K562 (cell line): ENCODE measurements around the gene SARS1. TPM values are rescaled to one million over a fixed set of nuclear protein-coding genes. Genes with fewer than 3 reads are reported as not detected.
"Not testable (repeated sequence)": the region's sequence is repeated elsewhere in the genome, so short reads cannot be mapped to it uniquely, and the experiment has no call there.

Source experiments
- ATAC-seq: fragments of 200-7000 bp; cut with Tn5 transposase; 3 replicates; pipeline ENCODE4 v1.9.1; 2020; ENCODE audit warnings: moderate library complexity
- BruUV-seq: library from RNA; stranded (reverse); fragments of 400-500 nt; replicated peaks from 2 replicates; lab custom pipeline; 2021; lab: Mats Ljungman, UMichigan
- CTCF ChIA-PET: fragments of 300-600 bp; formaldehyde crosslinking; extraction: SDS; loops from one replicate; lab custom pipeline; 2021; ENCODE audit warnings: low intra/inter-chr PET ratio; lab: Yijun Ruan, JAX
- POLR2A ChIA-PET: fragments of 300-600, 350-650 bp; sonication (Branson Sonifier 250); formaldehyde crosslinking; extraction: SDS; loops from one replicate; lab custom pipeline; 2021; ENCODE audit warnings: antibody characterized with exemption, inconsistent platforms; lab: Yijun Ruan, JAX
- DNase-seq, 4 experiments: peaks; one replicate each; pipeline versions ENCODE4 v3.0.0 to v3.0.0-alpha.2; 2011 to 2018; ENCODE audit warnings: low spot score in 3 of 4, mixed read lengths in 3 of 4; ENCODE audit errors: extremely low read depth in 1 of 4
- FAIRE-seq: peaks from 2 replicates; lab custom pipeline; 2011; peaks lifted over from hg19 to GRCh38; lab: Jason Lieb, UNC
- H2AFZ ChIP-seq: 2 replicates; pipeline ENCODE4 v1.6.0; 2011; ENCODE audit warnings: low read depth, low read length, control low read depth, inconsistent platforms
- H3K27ac ChIP-seq: fragments of 200-600 bp; 3 replicates; pipeline ENCODE4 v1.8.0; 2011; ENCODE audit warnings: low read depth, mild to moderate bottlenecking, control low read depth, inconsistent platforms, low read length, moderate library complexity, mixed read lengths; ENCODE audit errors: extremely low read depth
- H3K27me3 ChIP-seq, 2 experiments: fragments of 300-600 bp in 1 of 2; 2 replicates in 1 of 2; 3 replicates in 1 of 2; pipeline versions ENCODE4 v1.6.0 to v1.8.0; 2011; ENCODE audit warnings: inconsistent platforms in 2 of 2, low read length in 2 of 2, mild to moderate bottlenecking in 1 of 2, mixed read lengths in 1 of 2, moderate library complexity in 1 of 2; ENCODE audit not compliant: control insufficient read depth in 2 of 2, insufficient read depth in 2 of 2
- H3K36me3 ChIP-seq: fragments of 300-600 bp; 3 replicates; pipeline ENCODE4 v1.8.0; 2011; ENCODE audit warnings: mild to moderate bottlenecking, low read length, inconsistent platforms; ENCODE audit not compliant: control insufficient read depth, insufficient read depth
- H3K4me1 ChIP-seq, 2 experiments: fragments of 200-600 bp in 1 of 2; replicated peaks in 1 of 2; 2 replicates in 1 of 2; 3 replicates in 1 of 2; pipeline versions ENCODE4 v1.5.1 to v1.8.0; 2011; ENCODE audit warnings: inconsistent platforms in 2 of 2, low read length in 2 of 2, mild to moderate bottlenecking in 1 of 2, mixed read lengths in 1 of 2, moderate library complexity in 1 of 2; ENCODE audit not compliant: control insufficient read depth in 2 of 2, insufficient read depth in 2 of 2
- H3K4me2 ChIP-seq: 2 replicates; pipeline ENCODE4 v1.6.1; 2011; ENCODE audit warnings: low read length, control low read depth, inconsistent platforms, mixed read lengths; ENCODE audit not compliant: insufficient read depth
- H3K4me3 ChIP-seq: fragments of 200-600 bp; sonication (generic), shearing (Covaris generic); 2 replicates; pipeline ENCODE4 v1.5.1; 2016; ENCODE audit warnings: control low read depth, inconsistent platforms
- H3K79me2 ChIP-seq: fragments of 200-600 bp; 3 replicates; pipeline ENCODE4 v1.8.0; 2011; ENCODE audit warnings: low read length, inconsistent platforms; ENCODE audit not compliant: control insufficient read depth, insufficient read depth
- H3K9ac ChIP-seq, 2 experiments: 2 replicates each; pipeline versions ENCODE4 v1.6.0 to v1.6.1; 2011; ENCODE audit warnings: low read depth in 2 of 2, low read length in 2 of 2, control low read depth in 1 of 2, inconsistent platforms in 1 of 2, mild to moderate bottlenecking in 1 of 2, mixed read lengths in 1 of 2; ENCODE audit not compliant: insufficient read depth in 1 of 2
- H3K9me1 ChIP-seq: one replicate; pipeline ENCODE4 v1.6.0; 2011; ENCODE audit warnings: inconsistent platforms, mild to moderate bottlenecking, low read length, moderate library complexity; ENCODE audit not compliant: control insufficient read depth, insufficient read depth
- H3K9me3 ChIP-seq: replicated peaks from 2 replicates; pipeline ENCODE4 v1.5.1; 2011; ENCODE audit warnings: low read depth, low read length, inconsistent platforms; ENCODE audit not compliant: control insufficient read depth, insufficient read depth
- H4K20me1 ChIP-seq: replicated peaks from 2 replicates; pipeline ENCODE4 v1.6.1; 2011; ENCODE audit warnings: low read length, inconsistent platforms, mixed read lengths; ENCODE audit not compliant: control insufficient read depth, insufficient read depth
- ESRRA ChIP-seq: fragments of 450-650 bp; IDR thresholded peaks from 2 replicates; pipeline ENCODE4 v1.6.1; 2014; ENCODE audit warnings: low read depth, mild to moderate bottlenecking, moderate library complexity, borderline replicate concordance
- MEF2A ChIP-seq: IDR thresholded peaks from 2 replicates; pipeline ENCODE4 v1.6.1; 2011; ENCODE audit warnings: low read depth, mild to moderate bottlenecking, low read length, moderate library complexity; ENCODE audit not compliant: control insufficient read depth
- NCOA6 ChIP-seq: fragments of 450-650 bp; IDR thresholded peaks from 2 replicates; pipeline ENCODE4 v1.6.1; 2017; ENCODE audit warnings: mild to moderate bottlenecking
- SETDB1 ChIP-seq: IDR thresholded peaks from one replicate; pipeline ENCODE4 v1.6.1; 2012; ENCODE audit warnings: low read length, control low read depth, inconsistent platforms
- SLC30A9 ChIP-seq: fragments of 250-450 bp; sonication (Bioruptor Pico); IDR thresholded peaks from 2 replicates; pipeline ENCODE4 v1.8.0; 2022; ENCODE audit warnings: mild to moderate bottlenecking, moderate library complexity
- TBP ChIP-seq: optimal IDR thresholded peaks from 2 replicates; pipeline ENCODE3; 2011; ENCODE audit warnings: low read depth, low read length, improper control_type of control experiment
- TGIF2 ChIP-seq: sonication (generic); formaldehyde crosslinking; IDR thresholded peaks from 2 replicates; pipeline ENCODE4 v1.8.1; 2022; ENCODE audit warnings: mild to moderate bottlenecking, missing genetic modification reagents, moderate library complexity
- ZBTB1 ChIP-seq: sonication (generic); formaldehyde crosslinking; IDR thresholded peaks from 2 replicates; pipeline ENCODE4 v1.8.1; 2023; ENCODE audit warnings: missing genetic modification reagents, low read depth, mild to moderate bottlenecking, borderline replicate concordance
- ZNF121 ChIP-seq: sonication (generic); formaldehyde crosslinking; conservative IDR thresholded peaks from 2 replicates; pipeline ENCODE4 v1.8.0; 2022; ENCODE audit warnings: missing genetic modification reagents
- WGBS: fragments of 100-300 bp; shearing (Covaris generic); methylation state at CpG from one replicate; pipeline ENCODE4 v1.1.6; 2016; ENCODE audit warnings: low coverage, mixed read lengths; ENCODE audit not compliant: insufficient coverage; ENCODE audit errors: missing lambda C conversion rate; 5-methylcytosine and 5-hydroxymethylcytosine counted together
- in situ Hi-C: fragments of 300-500 bp; cut with MboI; formaldehyde crosslinking; loops from 4 replicates; pipeline ENCODE4 v1.15.0; 2018; ENCODE audit warnings: inconsistent platforms, mixed read lengths
- intact Hi-C: fragments of 100-400 bp; cut with micrococcal nuclease; formaldehyde crosslinking; loops from 2 replicates; pipeline ENCODE4 v1.14.2; 2022
- polyA plus RNA-seq, 8 experiments: library from polyadenylated mRNA; depleted of rRNA in 4 of 8; stranded (reverse) in 5 of 8; unstranded in 3 of 8; fragments of >200 nt; fragmentation: Nextera tagmentation in 2 of 8; fragmentation: Illumina TruSeq in 1 of 8; extraction: Ambion mirVana in 2 of 8; extraction: Trizol in 1 of 8; gene quantifications; 2 replicates each; pipeline versions ENCODE4 v1.2.1 to v1.2.3, GENCODE V29; 2011 to 2014; ENCODE audit warnings: inconsistent platforms in 1 of 8, missing spikeins in 1 of 8
- total RNA-seq, 7 experiments: library from RNA; depleted of rRNA in 6 of 7; stranded (reverse); fragments of >200 nt in 6 of 7; fragmentation: Illumina TruSeq in 2 of 7; extraction: Trizol in 2 of 7; gene quantifications; 2 replicates each; pipeline versions ENCODE4 v1.2.1 to v1.2.3, GENCODE V29; 2011 to 2021; ENCODE audit warnings: low replicate concordance in 1 of 7
- TF ChIP-seq, protein P1 (sequence below), 2 experiments: fragments of 200-800 bp in 1 of 2; sonication (Bioruptor generic) in 1 of 2; sonication (generic) in 1 of 2; formaldehyde crosslinking in 1 of 2; IDR thresholded peaks in 1 of 2; conservative IDR thresholded peaks in 1 of 2; 2 replicates each; pipeline versions ENCODE4 v1.5.0 to v1.6.1; 2016 to 2020; ENCODE audit warnings: missing compliant biosample characterization in 1 of 2, missing genetic modification characterization in 1 of 2, missing genetic modification reagents in 1 of 2
- TF ChIP-seq, protein P2 (sequence below): sonication (generic); formaldehyde crosslinking; IDR thresholded peaks from 2 replicates; pipeline ENCODE4 v1.8.0; 2022; ENCODE audit warnings: mild to moderate bottlenecking, missing genetic modification reagents, borderline replicate concordance

SARS1 gene
- total and polyA plus RNA-seq, 9 of the 15 experiments (the other 6 are each of a cell fraction or from before 2014, with no cell fraction given) = 221 to 623 (median 254) TPM

DNA sequence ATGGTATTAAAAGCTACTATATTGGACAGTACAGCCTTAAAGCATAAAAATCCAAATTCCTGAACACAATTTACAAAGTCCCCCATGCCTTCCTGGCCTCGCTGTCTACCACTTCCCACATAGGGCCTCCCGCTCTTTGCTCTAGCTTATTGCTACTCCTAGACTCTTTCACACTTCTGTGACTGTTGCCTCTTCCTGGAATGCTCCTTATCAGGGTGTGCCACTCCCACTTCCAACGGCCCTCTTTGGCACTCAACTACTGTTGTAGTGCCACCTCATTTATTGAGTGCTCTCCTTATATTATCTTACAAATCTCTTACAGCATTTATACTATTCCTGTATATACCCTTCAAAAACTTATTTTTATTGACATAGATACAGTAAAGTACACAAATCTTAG, 4.8 kb downstream of the SARS1 start (continued):
- TF ChIP-seq MEF2A = no peak
- TF ChIP-seq ZBTB1 (CRISPR knock-in tag) = no peak
- TF ChIP-seq ESRRA = no peak

DNA sequence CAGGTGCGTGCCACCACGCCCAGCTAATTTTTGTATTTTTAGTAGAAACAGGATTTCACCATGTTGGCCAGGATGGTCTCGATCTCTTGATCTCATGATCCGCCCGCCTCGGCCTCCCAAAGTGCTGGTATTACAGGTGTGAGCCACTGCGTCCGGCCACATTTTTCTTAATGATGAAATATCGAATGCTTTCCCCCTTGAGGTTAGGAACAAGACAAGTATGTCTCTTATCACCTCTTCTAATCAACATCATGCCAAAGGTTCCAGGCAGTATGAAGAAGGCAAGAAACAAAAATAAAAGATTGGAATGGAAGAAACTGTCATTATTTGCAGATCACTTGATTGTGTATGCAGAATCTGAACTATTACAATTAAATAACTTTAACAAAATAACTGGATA, 7.5 kb downstream of the SARS1 start:
- intact Hi-C loops, H2AFZ ChIP-seq, H3K27ac ChIP-seq, H4K20me1 ChIP-seq, POLR2A ChIA-PET, in situ Hi-C loops, H3K27me3 ChIP-seq, FAIRE-seq, H3K9ac ChIP-seq, H3K4me2 ChIP-seq, CTCF ChIA-PET, H3K9me1 ChIP-seq, H3K9me3 ChIP-seq, BruUV-seq, H3K4me3 ChIP-seq, ATAC-seq, DNase-seq: not testable (repeated sequence)
- H3K36me3 ChIP-seq = peaks cover 78% of the 10 kb centered on the region
- peaks cover 4 to 13% of the 10 kb centered on the region in 2 experiments for H3K4me1 ChIP-seq
- H3K79me2 ChIP-seq = peaks cover 93% of the 10 kb centered on the region
- WGBS = 97% methylated on average over 8 of the region's 9 CpGs

DNA sequence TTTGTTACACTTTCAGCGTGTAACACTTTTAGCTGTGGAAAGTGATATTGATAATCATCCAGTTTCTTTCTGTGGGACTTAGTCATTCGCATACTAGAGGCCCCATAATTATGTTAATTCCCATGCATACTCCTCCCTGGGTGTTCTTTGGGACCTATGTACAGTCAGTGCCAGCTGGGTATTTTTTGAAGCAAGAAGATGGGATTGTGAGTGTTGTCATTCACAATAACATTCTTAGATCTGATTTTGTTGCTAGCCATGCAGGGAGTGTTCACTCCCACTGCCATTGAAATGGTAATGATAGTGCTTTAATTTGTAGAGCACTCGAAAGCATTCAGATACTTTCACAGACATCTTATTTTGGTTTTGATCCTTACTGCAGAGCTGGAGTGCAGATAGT, 11.6 kb downstream of the SARS1 start:
- ATAC-seq = peak; percentile 22; the same call in 1 of the 3 replicates
- H2AFZ ChIP-seq = no peak overlapping the region
- no peak overlapping the region for H3K9ac ChIP-seq
- no peaks in the 10 kb centered on the region for H3K9me3 ChIP-seq
- peaks cover 87% of the 10 kb centered on the region for H3K36me3 ChIP-seq
- 88% methylated on average over 3 of the region's 3 CpGs for WGBS
- intact Hi-C loops = no loop called here
- in situ Hi-C loops = no loop called here
- H3K4me2 ChIP-seq = no peak overlapping the region
- no peak overlapping the region for H3K4me3 ChIP-seq
- no peaks in the 10 kb centered on the region for H3K4me1 ChIP-seq
- BruUV-seq = no TSS peak
- DNase-seq = no peak
- H3K9me1 ChIP-seq = no peaks in the 10 kb centered on the region
- no peak overlapping the region for H3K27ac ChIP-seq
- FAIRE-seq = no peak
- peaks cover 62% of the 10 kb centered on the region for H3K79me2 ChIP-seq
- no peaks in the 10 kb centered on the region for H3K27me3 ChIP-seq
- no peaks in the 10 kb centered on the region for H4K20me1 ChIP-seq
- POLR2A ChIA-PET = interaction anchor here (0.6 to 5.6 kb wide), 6 partner anchors 11 to 200 kb away, joined by 3 to 56 read pairs (median 4); partner anchors contain the start of genes PSMA5 and SARS1
- CTCF ChIA-PET = no interaction called here
- TF ChIP-seq NCOA6 (no peak), SETDB1 (no peak), TBP (no peak), ZNF121 (no peak), SLC30A9 (CRISPR knock-in tag) (no peak), TGIF2 (CRISPR knock-in tag) (no peak)
- TF ChIP-seq, protein P1, sequence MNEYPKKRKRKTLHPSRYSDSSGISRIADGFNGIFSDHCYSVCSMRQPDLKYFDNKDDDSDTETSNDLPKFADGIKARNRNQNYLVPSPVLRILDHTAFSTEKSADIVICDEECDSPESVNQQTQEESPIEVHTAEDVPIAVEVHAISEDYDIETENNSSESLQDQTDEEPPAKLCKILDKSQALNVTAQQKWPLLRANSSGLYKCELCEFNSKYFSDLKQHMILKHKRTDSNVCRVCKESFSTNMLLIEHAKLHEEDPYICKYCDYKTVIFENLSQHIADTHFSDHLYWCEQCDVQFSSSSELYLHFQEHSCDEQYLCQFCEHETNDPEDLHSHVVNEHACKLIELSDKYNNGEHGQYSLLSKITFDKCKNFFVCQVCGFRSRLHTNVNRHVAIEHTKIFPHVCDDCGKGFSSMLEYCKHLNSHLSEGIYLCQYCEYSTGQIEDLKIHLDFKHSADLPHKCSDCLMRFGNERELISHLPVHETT (CRISPR knock-in tag; conservative IDR thresholded peaks at IDR 0.05 in 1 of 2, IDR thresholded peaks at IDR 0.05 in 1 of 2) = no peak
- TF ChIP-seq, protein P2, sequence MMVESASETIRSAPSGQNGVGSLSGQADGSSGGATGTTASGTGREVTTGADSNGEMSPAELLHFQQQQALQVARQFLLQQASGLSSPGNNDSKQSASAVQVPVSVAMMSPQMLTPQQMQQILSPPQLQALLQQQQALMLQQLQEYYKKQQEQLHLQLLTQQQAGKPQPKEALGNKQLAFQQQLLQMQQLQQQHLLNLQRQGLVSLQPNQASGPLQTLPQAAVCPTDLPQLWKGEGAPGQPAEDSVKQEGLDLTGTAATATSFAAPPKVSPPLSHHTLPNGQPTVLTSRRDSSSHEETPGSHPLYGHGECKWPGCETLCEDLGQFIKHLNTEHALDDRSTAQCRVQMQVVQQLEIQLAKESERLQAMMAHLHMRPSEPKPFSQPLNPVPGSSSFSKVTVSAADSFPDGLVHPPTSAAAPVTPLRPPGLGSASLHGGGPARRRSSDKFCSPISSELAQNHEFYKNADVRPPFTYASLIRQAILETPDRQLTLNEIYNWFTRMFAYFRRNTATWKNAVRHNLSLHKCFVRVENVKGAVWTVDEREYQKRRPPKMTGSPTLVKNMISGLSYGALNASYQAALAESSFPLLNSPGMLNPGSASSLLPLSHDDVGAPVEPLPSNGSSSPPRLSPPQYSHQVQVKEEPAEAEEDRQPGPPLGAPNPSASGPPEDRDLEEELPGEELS = no peak
